NCI-H460 (cell line): ENCODE results near the gene SMARCE1. TPM values are rescaled to one million over a fixed set of nuclear protein-coding genes. Genes with fewer than 3 reads are reported as not detected.

Experiments
- DNase-seq: peaks from one replicate; pipeline ENCODE4 v3.0.0-alpha.2; 2016; ENCODE audit warnings: low read depth; ENCODE audit errors: extremely low read depth
- polyA plus RNA-seq: library from polyadenylated mRNA; depleted of rRNA; stranded (reverse); fragments of >200 nt; gene quantifications from 2 replicates; pipeline ENCODE4 v1.2.3, GENCODE V29; 2014; cell fraction: nucleus; rRNA removed
- total RNA-seq: library from RNA; depleted of rRNA; stranded (reverse); fragments of >200 nt; shearing (Covaris generic); gene quantifications from 2 replicates; pipeline ENCODE4 v1.2.3, GENCODE V29; 2014; rRNA removed

SMARCE1 gene
- 101 and 107 TPM in 2 replicates for total RNA-seq
- polyA plus RNA-seq = 57.4 and 66.7 TPM in 2 replicates

GRCh38 chr17:40647624-40648383 is at the start of gene SMARCE1:
TSS of gene SMARCE1 (minus strand) at chr17:40647818. CDS start at chr17:40645802, 2,016 bp downstream.
- peak; percentile 49 for DNase-seq

GRCh38 chr17:40697297-40697696 is 49.7 kb upstream of the SMARCE1 start:
- no peak for DNase-seq

GRCh38 chr17:40696651-40697072 is 49.0 kb upstream of the SMARCE1 start:
- no peak for DNase-seq

- DNase-seq = no peak
These were observed 48.4 kb upstream of the SMARCE1 start for GRCh38 chr17:40695874-40696472.

GRCh38 chr17:40694584-40694983 is 47.0 kb upstream of the SMARCE1 start:
- DNase-seq = no peak

- DNase-seq = no peak
These were observed 39.5 kb upstream of the SMARCE1 start for GRCh38 chr17:40687106-40687505.

GRCh38 chr17:40686192-40686591 is 38.6 kb upstream of the SMARCE1 start:
- no peak for DNase-seq

- DNase-seq = no peak
These were observed 33.4 kb upstream of the SMARCE1 start for GRCh38 chr17:40680998-40681397.

- DNase-seq = no peak
These were observed 31.9 kb upstream of the SMARCE1 start for GRCh38 chr17:40679523-40679907.

GRCh38 chr17:40678902-40679522 is 31.4 kb upstream of the SMARCE1 start:
- DNase-seq = no peak

- DNase-seq = no peak
These were observed 28.3 kb upstream of the SMARCE1 start for GRCh38 chr17:40675905-40676304.

GRCh38 chr17:40672654-40673053 is 25.0 kb upstream of the SMARCE1 start:
- no peak for DNase-seq

GRCh38 chr17:40671282-40671681 is 23.7 kb upstream of the SMARCE1 start:
- no peak for DNase-seq

GRCh38 chr17:40666331-40666730 is 18.7 kb upstream of the SMARCE1 start:
- no peak for DNase-seq

GRCh38 chr17:40664582-40665333 is 17.1 kb upstream of the SMARCE1 start, which contains the start of gene KRT222:
TSS of gene KRT222 (minus strand) at chr17:40665177. CDS start at chr17:40665099, 78 bp downstream.
- DNase-seq = no peak

GRCh38 chr17:40663252-40663651 is 15.6 kb upstream of the SMARCE1 start:
- no peak for DNase-seq

GRCh38 chr17:40659911-40660310 is 12.3 kb upstream of the SMARCE1 start:
- no peak for DNase-seq

GRCh38 chr17:40658396-40658795 is 10.8 kb upstream of the SMARCE1 start:
- DNase-seq = no peak

- DNase-seq = no peak
These were observed 4.3 kb upstream of the SMARCE1 start for GRCh38 chr17:40651939-40652338.

GRCh38 chr17:40648384-40648968 is 858 bp upstream of the SMARCE1 start:
- peak; percentile 8 for DNase-seq
